SK-N-SH treated with all-trans-retinoic acid at 6 μM for 48 hours (cell line): ENCODE measurements around the gene ZNF80.

Experiments used
- ARNTL ChIP-seq: fragments of 450-650 bp; formaldehyde crosslinking; IDR thresholded peaks from 2 replicates; pipeline ENCODE4 v1.5.0; 2020; ENCODE audit warnings: low read depth, mild to moderate bottlenecking, moderate library complexity, borderline replicate concordance
- BACH2 ChIP-seq: fragments of 250-450 bp; sonication (Bioruptor Pico); IDR thresholded peaks from 2 replicates; pipeline ENCODE4 v1.9.0; 2021; ENCODE audit warnings: mild to moderate bottlenecking, borderline replicate concordance
- CREB5 ChIP-seq: fragments of 250-450 bp; sonication (Bioruptor Pico); IDR thresholded peaks from 2 replicates; pipeline ENCODE4 v1.5.1; 2020; ENCODE audit warnings: low read depth, mild to moderate bottlenecking, moderate library complexity
- CSDC2 ChIP-seq: fragments of 250-450 bp; sonication (Bioruptor Pico); IDR thresholded peaks from 2 replicates; pipeline ENCODE4 v1.5.0; 2020; ENCODE audit warnings: mild to moderate bottlenecking, moderate library complexity
- PATZ1 ChIP-seq: fragments of 250-450 bp; sonication (Bioruptor Pico); IDR thresholded peaks from 2 replicates; pipeline ENCODE4 v1.8.0; 2020; ENCODE audit warnings: mild to moderate bottlenecking, moderate library complexity, borderline replicate concordance
- SNAI2 ChIP-seq: fragments of 250-450 bp; sonication (Bioruptor Pico); IDR thresholded peaks from 2 replicates; pipeline ENCODE4 v1.5.0; 2020; ENCODE audit warnings: mild to moderate bottlenecking, moderate library complexity
- TOX ChIP-seq: fragments of 250-450 bp; sonication (Bioruptor Pico); IDR thresholded peaks from 2 replicates; pipeline ENCODE4 v1.8.0; 2021; ENCODE audit warnings: mild to moderate bottlenecking, moderate library complexity, borderline replicate concordance
- TSHZ2 ChIP-seq: fragments of 250-450 bp; sonication (Bioruptor Pico); IDR thresholded peaks from 2 replicates; pipeline ENCODE4 v1.5.0; 2020; ENCODE audit warnings: mild to moderate bottlenecking, moderate library complexity
- ZFP3 ChIP-seq: fragments of 250-450 bp; sonication (Bioruptor Pico); IDR thresholded peaks from 2 replicates; pipeline ENCODE4 v1.5.0; 2020; ENCODE audit warnings: mild to moderate bottlenecking, moderate library complexity
- ZFP30 ChIP-seq: fragments of 450-650 bp; formaldehyde crosslinking; IDR thresholded peaks from 2 replicates; pipeline ENCODE4 v1.5.0; 2022; ENCODE audit warnings: mild to moderate bottlenecking, moderate library complexity

DNA sequence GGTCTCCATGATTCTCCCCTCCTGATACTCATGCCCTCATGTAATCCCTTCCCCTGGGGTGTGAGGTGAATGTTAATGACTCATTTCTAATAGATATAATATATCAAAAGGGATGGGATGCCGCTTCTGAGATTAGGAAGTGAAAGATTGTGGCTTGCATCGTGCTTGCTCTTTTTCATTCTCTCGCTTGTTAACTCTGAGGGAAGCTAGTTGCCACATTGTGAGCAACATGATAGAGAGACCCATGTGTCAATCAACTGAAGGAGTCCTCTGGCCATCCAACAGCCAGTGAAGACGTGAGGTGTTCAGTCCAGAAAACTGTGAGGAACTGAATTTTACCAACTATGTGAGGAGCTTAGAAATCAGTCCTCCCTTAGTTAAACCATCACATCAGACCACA is 29.6 kb downstream of the ZNF80 start:
- TF ChIP-seq CSDC2 (CRISPR knock-in tag) = no peak
- TF ChIP-seq SNAI2 (CRISPR knock-in tag) = no peak
- no peak for TF ChIP-seq BACH2 (CRISPR knock-in tag)
- no peak for TF ChIP-seq ARNTL
- no peak for TF ChIP-seq PATZ1 (CRISPR knock-in tag)
- no peak for TF ChIP-seq ZFP30
- no peak for TF ChIP-seq TOX (CRISPR knock-in tag)
- TF ChIP-seq TSHZ2 (CRISPR knock-in tag) = no peak
- TF ChIP-seq CREB5 (CRISPR knock-in tag) = no peak
- TF ChIP-seq ZFP3 = no peak
